H9 (cell line): Measurements from ENCODE around the gene SSR3. TPM values are rescaled to one million over a fixed set of nuclear protein-coding genes. Genes with fewer than 3 reads are reported as not detected.

ENCODE experiments used
- DNase-seq: peaks from one replicate; pipeline ENCODE4 v3.0.0-alpha.2; 2017
- H2AFZ ChIP-seq: one replicate; pipeline ENCODE4 v1.6.1; 2013; ENCODE audit warnings: mild to moderate bottlenecking, low read length, control low read depth, moderate library complexity
- H2AK5ac ChIP-seq: 2 replicates; pipeline ENCODE4 v1.6.1; 2013; ENCODE audit warnings: low read length, control low read depth, mixed read lengths; ENCODE audit not compliant: insufficient read length
- H2BK120ac ChIP-seq: one replicate; pipeline ENCODE4 v1.6.1; 2013; ENCODE audit warnings: low read depth, mild to moderate bottlenecking, low read length, control low read depth, inconsistent platforms; ENCODE audit not compliant: poor library complexity, severe bottlenecking
- H2BK12ac ChIP-seq: 2 replicates; pipeline ENCODE4 v1.6.1; 2013; ENCODE audit warnings: low read length, control low read depth, mixed read lengths, low read depth; ENCODE audit not compliant: insufficient read length
- H2BK15ac ChIP-seq: 2 replicates; pipeline ENCODE4 v1.6.1; 2013; ENCODE audit warnings: low read depth, low read length, control low read depth
- H2BK20ac ChIP-seq: one replicate; pipeline ENCODE4 v1.6.1; 2013; ENCODE audit warnings: low read depth, mild to moderate bottlenecking, low read length, control low read depth, inconsistent platforms; ENCODE audit not compliant: poor library complexity, severe bottlenecking
- H2BK5ac ChIP-seq: 2 replicates; pipeline ENCODE4 v1.6.1; 2013; ENCODE audit warnings: low read length, control low read depth, mixed read lengths; ENCODE audit not compliant: insufficient read length
- H3K14ac ChIP-seq: 2 replicates; pipeline ENCODE4 v1.6.1; 2013; ENCODE audit warnings: low read length, control low read depth; ENCODE audit not compliant: insufficient read depth
- H3K18ac ChIP-seq: 2 replicates; pipeline ENCODE4 v1.6.1; 2013; ENCODE audit warnings: low read depth, mild to moderate bottlenecking, mixed read lengths, low read length, control low read depth; ENCODE audit not compliant: insufficient read length
- H3K23ac ChIP-seq: 2 replicates; pipeline ENCODE4 v1.6.1; 2013; ENCODE audit warnings: low read length, control low read depth, mixed read lengths, low read depth; ENCODE audit not compliant: insufficient read length
- H3K23me2 ChIP-seq: 2 replicates; pipeline ENCODE4 v1.6.1; 2013; ENCODE audit warnings: low read depth, mild to moderate bottlenecking, mixed read lengths, low read length, control low read depth; ENCODE audit not compliant: insufficient read length, poor library complexity, severe bottlenecking
- H3K27ac ChIP-seq: 2 replicates; pipeline ENCODE4 v1.5.1; 2013; ENCODE audit warnings: low read length, control low read depth, mixed read lengths, low read depth; ENCODE audit not compliant: insufficient read length
- H3K27me3 ChIP-seq: 2 replicates; pipeline ENCODE4 v1.6.1; 2013; ENCODE audit warnings: low read length, control low read depth, inconsistent platforms; ENCODE audit not compliant: insufficient read depth
- H3K4ac ChIP-seq: 2 replicates; pipeline ENCODE4 v1.6.1; 2013; ENCODE audit warnings: low read depth, mild to moderate bottlenecking, control low read depth, inconsistent platforms, low read length, moderate library complexity
- H3K4me1 ChIP-seq: 2 replicates; pipeline ENCODE4 v1.6.1; 2013; ENCODE audit warnings: low read length, control low read depth, inconsistent platforms; ENCODE audit not compliant: insufficient read depth
- H3K4me2 ChIP-seq: 2 replicates; pipeline ENCODE4 v1.6.1; 2013; ENCODE audit warnings: low read length, control low read depth, mixed read lengths; ENCODE audit not compliant: insufficient read length, insufficient read depth
- H3K56ac ChIP-seq: 2 replicates; pipeline ENCODE4 v1.6.1; 2013; ENCODE audit warnings: low read depth, mild to moderate bottlenecking, mixed read lengths, low read length, control low read depth; ENCODE audit not compliant: insufficient read length
- H3K79me1 ChIP-seq: 2 replicates; pipeline ENCODE4 v1.6.1; 2013; ENCODE audit warnings: low read depth, mild to moderate bottlenecking, moderate library complexity, low read length, control low read depth, inconsistent platforms; ENCODE audit not compliant: insufficient read depth, poor library complexity, severe bottlenecking
- H3K79me2 ChIP-seq: 2 replicates; pipeline ENCODE4 v1.6.1; 2013; ENCODE audit warnings: low read length, control low read depth, inconsistent platforms; ENCODE audit not compliant: insufficient read depth
- H3K9ac ChIP-seq: 2 replicates; pipeline ENCODE4 v1.6.1; 2013; ENCODE audit warnings: low read length, control low read depth, mixed read lengths; ENCODE audit not compliant: insufficient read length; ENCODE audit errors: extremely low read depth
- H3K9me3 ChIP-seq: one replicate; pipeline ENCODE4 v1.6.1; 2013; ENCODE audit warnings: low read depth, low read length, inconsistent platforms; ENCODE audit not compliant: control insufficient read depth
- H3T11ph ChIP-seq: one replicate; pipeline ENCODE4 v1.6.1; 2013; ENCODE audit warnings: mild to moderate bottlenecking, low read length, control low read depth, inconsistent platforms
- H4K20me1 ChIP-seq: one replicate; pipeline ENCODE4 v1.6.1; 2013; ENCODE audit not compliant: control insufficient read depth, insufficient read length, insufficient read depth
- H4K5ac ChIP-seq: 2 replicates; pipeline ENCODE4 v1.6.1; 2013; ENCODE audit warnings: low read depth, mild to moderate bottlenecking, mixed read lengths, low read length, control low read depth; ENCODE audit not compliant: insufficient read length
- H4K8ac ChIP-seq: replicated peaks from 2 replicates; pipeline ENCODE4 v1.6.1; 2013; ENCODE audit warnings: low read length, control low read depth, mixed read lengths, low read depth; ENCODE audit not compliant: insufficient read length
- H4K91ac ChIP-seq: 2 replicates; pipeline ENCODE4 v1.6.1; 2013; ENCODE audit warnings: low read depth, mild to moderate bottlenecking, moderate library complexity, mixed read lengths, low read length, control low read depth; ENCODE audit not compliant: insufficient read length
- H3K27ac Mint-ChIP-seq, 3 experiments: 2 replicates in 2 of 3; 3 replicates in 1 of 3; pipeline ENCODE4 v1.8.0; 2020 to 2021; ENCODE audit warnings: mixed read lengths in 3 of 3, mild to moderate bottlenecking in 1 of 3, moderate library complexity in 1 of 3
- H3K27me3 Mint-ChIP-seq: 2 replicates; pipeline ENCODE4 v1.8.0; 2021; ENCODE audit warnings: low read depth, mild to moderate bottlenecking, moderate library complexity, mixed read lengths
- H3K36me3 Mint-ChIP-seq, 3 experiments: 2 replicates in 2 of 3; 3 replicates in 1 of 3; pipeline ENCODE4 v1.8.0; 2020 to 2021; ENCODE audit warnings: low read depth in 3 of 3, mixed read lengths in 3 of 3; ENCODE audit not compliant: insufficient read depth in 1 of 3
- H3K4me1 Mint-ChIP-seq, 2 experiments: 2 replicates each; pipeline ENCODE4 v1.8.0; 2020; ENCODE audit warnings: mixed read lengths in 2 of 2
- H3K4me3 Mint-ChIP-seq, 2 experiments: 2 replicates in 1 of 2; 3 replicates in 1 of 2; pipeline ENCODE4 v1.8.0; 2020 to 2021; ENCODE audit warnings: mild to moderate bottlenecking in 2 of 2, mixed read lengths in 2 of 2, moderate library complexity in 1 of 2
- H3K9me3 Mint-ChIP-seq, 2 experiments: 2 replicates in 1 of 2; 3 replicates in 1 of 2; pipeline ENCODE4 v1.8.0; 2020; ENCODE audit warnings: mild to moderate bottlenecking in 2 of 2, mixed read lengths in 2 of 2, moderate library complexity in 1 of 2
- WGBS: extraction: QIAGEN DNeasy Blood & Tissue Kit; methylation state at CpG from one replicate; pipeline ENCODE4 v1.1.7; 2013; ENCODE audit warnings: missing lambda C conversion rate, low lambda C conversion rate, mixed read lengths; ENCODE audit not compliant: insufficient read length; ENCODE audit errors: extremely low coverage; 5-methylcytosine and 5-hydroxymethylcytosine counted together
- total RNA-seq: library from RNA; stranded (reverse); gene quantifications from 2 replicates; pipeline ENCODE4 v1.2.1, GENCODE V29; 2021
- TF ChIP-seq, protein P1 (sequence below): fragments of 200-600 bp; sonication (generic); conservative IDR thresholded peaks from 3 replicates; pipeline ENCODE4 v1.8.0; 2021; ENCODE audit warnings: antibody characterized with exemption, mild to moderate bottlenecking

Gene SSR3
- total RNA-seq, 1 experiment from 2014 or later, result 177 TPM

DNA sequence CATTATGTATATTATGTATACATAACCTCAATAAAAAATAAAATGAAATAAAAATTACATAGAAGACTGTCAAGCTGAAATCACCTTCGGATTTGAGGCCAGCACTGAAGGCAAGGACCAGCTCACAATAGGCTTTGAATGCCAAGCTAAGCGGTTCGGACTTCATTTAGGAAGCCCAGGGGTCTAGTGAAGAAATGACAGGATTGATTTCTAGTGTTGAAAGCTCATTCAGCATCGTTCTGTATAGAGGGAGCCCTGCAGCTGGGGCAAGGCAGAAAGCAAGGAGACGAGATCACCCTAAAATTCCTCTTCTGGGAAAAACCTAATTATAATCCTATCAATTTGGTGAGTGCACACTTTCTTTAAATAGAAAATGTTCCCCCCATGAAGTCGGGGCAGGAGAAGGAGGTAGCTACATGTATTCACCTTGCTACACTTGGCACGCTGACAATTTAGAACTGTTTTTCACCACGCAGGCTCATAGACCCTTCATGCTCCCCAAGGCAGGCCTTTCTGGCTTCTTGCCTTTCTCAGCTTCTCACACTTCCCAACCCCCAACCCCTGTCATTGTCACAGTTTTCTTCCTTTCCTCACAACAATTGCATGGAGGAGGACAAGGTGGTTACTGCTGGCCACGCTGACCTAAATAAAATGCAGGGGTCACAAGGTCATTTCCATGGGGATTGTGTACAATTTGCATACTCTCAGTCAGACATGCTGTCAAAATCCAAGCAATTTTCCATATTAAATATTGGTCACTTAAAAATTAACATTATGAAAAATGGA, 44.4 kb upstream of the SSR3 start:
- Histone ChIP-seq H3K14ac (no peak overlapping the region), H3K4me2 (no peak overlapping the region), H2AFZ (no peak overlapping the region), H3K79me1 (no peaks in the 10 kb centered on the region), H2AK5ac (no peak overlapping the region), H4K91ac (no peak overlapping the region), H3K27me3 (no peaks in the 10 kb centered on the region), H3K79me2 (no peaks in the 10 kb centered on the region), H3K23me2 (no peaks in the 10 kb centered on the region), H3K18ac (no peak overlapping the region), H3K56ac (no peak overlapping the region), H2BK5ac (no peak overlapping the region), H3K9me3 (no peaks in the 10 kb centered on the region), H2BK15ac (no peak overlapping the region), H4K5ac (no peak overlapping the region), H3K9ac (no peak overlapping the region), H2BK20ac (no peak overlapping the region), H3K4ac (no peak overlapping the region), H4K20me1 (no peaks in the 10 kb centered on the region), H3K27ac (no peak overlapping the region), H3K4me1 (no peaks in the 10 kb centered on the region), H3T11ph (no peak overlapping the region), H2BK12ac (no peak overlapping the region), H3K23ac (no peak overlapping the region), H4K8ac (no peak overlapping the region), H2BK120ac (no peak overlapping the region)
- no peak overlapping the region for H3K27ac Mint-ChIP-seq
- WGBS, result no CpG with 5 or more reads among the region's 9 CpGs
- no peak overlapping the region; a peak in 1 of 5 replicates for H3K4me3 Mint-ChIP-seq
- H3K9me3 Mint-ChIP-seq, result no peaks in the 10 kb centered on the region
- no peaks in the 10 kb centered on the region; the same call in 1 of the 2 replicates for H3K27me3 Mint-ChIP-seq
- TF ChIP-seq, protein P1, sequence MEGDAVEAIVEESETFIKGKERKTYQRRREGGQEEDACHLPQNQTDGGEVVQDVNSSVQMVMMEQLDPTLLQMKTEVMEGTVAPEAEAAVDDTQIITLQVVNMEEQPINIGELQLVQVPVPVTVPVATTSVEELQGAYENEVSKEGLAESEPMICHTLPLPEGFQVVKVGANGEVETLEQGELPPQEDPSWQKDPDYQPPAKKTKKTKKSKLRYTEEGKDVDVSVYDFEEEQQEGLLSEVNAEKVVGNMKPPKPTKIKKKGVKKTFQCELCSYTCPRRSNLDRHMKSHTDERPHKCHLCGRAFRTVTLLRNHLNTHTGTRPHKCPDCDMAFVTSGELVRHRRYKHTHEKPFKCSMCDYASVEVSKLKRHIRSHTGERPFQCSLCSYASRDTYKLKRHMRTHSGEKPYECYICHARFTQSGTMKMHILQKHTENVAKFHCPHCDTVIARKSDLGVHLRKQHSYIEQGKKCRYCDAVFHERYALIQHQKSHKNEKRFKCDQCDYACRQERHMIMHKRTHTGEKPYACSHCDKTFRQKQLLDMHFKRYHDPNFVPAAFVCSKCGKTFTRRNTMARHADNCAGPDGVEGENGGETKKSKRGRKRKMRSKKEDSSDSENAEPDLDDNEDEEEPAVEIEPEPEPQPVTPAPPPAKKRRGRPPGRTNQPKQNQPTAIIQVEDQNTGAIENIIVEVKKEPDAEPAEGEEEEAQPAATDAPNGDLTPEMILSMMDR, result no peak
- no peaks in the 10 kb centered on the region for H3K36me3 Mint-ChIP-seq
- H3K4me1 Mint-ChIP-seq, result peaks cover 5 to 8% of the 10 kb centered on the region in 2 experiments; a peak in 3 of 4 replicates
- no peak for DNase-seq
